HepG2 (cell line): ENCODE data around the gene ELOVL5. TPM values are rescaled to one million over a fixed set of nuclear protein-coding genes. Genes with fewer than 3 reads are reported as not detected.

Experiments
- ATAC-seq: fragments of 200-7000 bp; cut with Tn5 transposase; 3 replicates; pipeline ENCODE4 v1.9.1; 2020; ENCODE audit warnings: mild to moderate bottlenecking, moderate library complexity
- BruUV-seq: library from RNA; stranded (reverse); fragments of 400-500 nt; replicated peaks from 2 replicates; lab custom pipeline; 2021; lab: Mats Ljungman, UMichigan
- CTCF ChIA-PET: fragments of 300-600 bp; formaldehyde crosslinking; extraction: SDS; loops from one replicate; lab custom pipeline; 2021; ENCODE audit warnings: low total read pairs, inconsistent platforms, low intra/inter-chr PET ratio; lab: Yijun Ruan, JAX
- POLR2A ChIA-PET: fragments of 350-600 bp; sonication (Branson Sonifier 250); formaldehyde crosslinking; loops from one replicate; lab custom pipeline; 2020; ENCODE audit warnings: antibody characterized with exemption, inconsistent platforms; lab: Yijun Ruan, JAX
- DNase-seq: peaks from one replicate; pipeline ENCODE4 v3.0.0-alpha.2; 2015; ENCODE audit warnings: low spot score
- FAIRE-seq: peaks from 3 replicates; lab custom pipeline; 2011; peaks lifted over from hg19 to GRCh38; lab: Jason Lieb, UNC
- H2AFZ ChIP-seq: one replicate; pipeline ENCODE4 v1.6.1; 2011; ENCODE audit warnings: low read length, inconsistent platforms
- H3K27ac ChIP-seq: fragments of 300-600 bp; 3 replicates; pipeline ENCODE4 v1.8.0; 2011; ENCODE audit warnings: mixed run types, mild to moderate bottlenecking, mixed read lengths, low read length, inconsistent platforms; ENCODE audit not compliant: insufficient read depth; ENCODE audit errors: extremely low read length
- H3K27me3 ChIP-seq, 2 experiments: fragments of 200-600 bp in 1 of 2; 2 replicates in 1 of 2; 3 replicates in 1 of 2; pipeline versions ENCODE4 v1.6.0 to v1.8.0; 2011; ENCODE audit warnings: low read length in 2 of 2, mild to moderate bottlenecking in 2 of 2, moderate library complexity in 2 of 2, inconsistent platforms in 1 of 2; ENCODE audit not compliant: insufficient read depth in 2 of 2, control insufficient read depth in 1 of 2
- H3K36me3 ChIP-seq, 2 experiments: fragments of 200-600 bp in 1 of 2; replicated peaks in 1 of 2; 2 replicates in 1 of 2; 3 replicates in 1 of 2; pipeline versions ENCODE4 v1.5.1 to v1.8.0; 2011; ENCODE audit warnings: low read length in 2 of 2, inconsistent platforms in 1 of 2; ENCODE audit not compliant: insufficient read depth in 2 of 2, control insufficient read depth in 1 of 2
- H3K4me1 ChIP-seq: 2 replicates; pipeline ENCODE4 v1.5.1; 2012; ENCODE audit warnings: low read length, inconsistent platforms; ENCODE audit not compliant: insufficient read depth
- H3K4me2 ChIP-seq: 2 replicates; pipeline ENCODE4 v1.6.0; 2011; ENCODE audit warnings: low read depth, low read length, inconsistent platforms
- H3K4me3 ChIP-seq, 3 experiments: fragments of 200-600 bp in 1 of 3; sonication (generic), shearing (Covaris generic) in 1 of 3; replicated peaks in 1 of 3; 2 replicates each; pipeline ENCODE4 v1.5.1; 2011 to 2016; ENCODE audit warnings: low read length in 3 of 3, inconsistent platforms in 2 of 3, low read depth in 2 of 3, mild to moderate bottlenecking in 2 of 3, control low read depth in 1 of 3, mixed read lengths in 1 of 3; ENCODE audit not compliant: insufficient read depth in 1 of 3
- H3K79me2 ChIP-seq: one replicate; pipeline ENCODE4 v1.6.1; 2011; ENCODE audit warnings: low read length, inconsistent platforms; ENCODE audit not compliant: insufficient read depth
- H3K9ac ChIP-seq: 2 replicates; pipeline ENCODE4 v1.6.0; 2011; ENCODE audit warnings: mild to moderate bottlenecking, low read depth, low read length, inconsistent platforms; ENCODE audit not compliant: insufficient read depth
- H3K9me3 ChIP-seq: 2 replicates; pipeline ENCODE4 v1.5.1; 2012; ENCODE audit warnings: mild to moderate bottlenecking, low read length
- H4K20me1 ChIP-seq: 2 replicates; pipeline ENCODE4 v1.6.0; 2011; ENCODE audit warnings: inconsistent platforms, mild to moderate bottlenecking, low read length, moderate library complexity; ENCODE audit not compliant: insufficient read depth
- DDIT3 ChIP-seq: sonication (generic); formaldehyde crosslinking; IDR thresholded peaks from 2 replicates; pipeline ENCODE4 v1.4.0; 2020; ENCODE audit warnings: mild to moderate bottlenecking, missing genetic modification reagents
- PRDM10 ChIP-seq: sonication (generic); formaldehyde crosslinking; IDR thresholded peaks from 2 replicates; pipeline ENCODE4 v1.4.0; 2020; ENCODE audit warnings: low read depth, missing genetic modification reagents
- ZNF318 ChIP-seq: sonication (generic); formaldehyde crosslinking; IDR thresholded peaks from 2 replicates; pipeline ENCODE4 v1.4.0; 2020; ENCODE audit warnings: mild to moderate bottlenecking, missing genetic modification reagents
- ZNF333 ChIP-seq: sonication (generic); formaldehyde crosslinking; IDR thresholded peaks from 2 replicates; pipeline ENCODE4 v1.4.0; 2020; ENCODE audit warnings: mild to moderate bottlenecking, missing genetic modification reagents, borderline replicate concordance
- ZNF563 ChIP-seq: sonication (generic); formaldehyde crosslinking; IDR thresholded peaks from 2 replicates; pipeline ENCODE4 v1.8.0; 2022; ENCODE audit warnings: mild to moderate bottlenecking, moderate library complexity, missing genetic modification reagents
- ZNF576 ChIP-seq: sonication (generic); formaldehyde crosslinking; IDR thresholded peaks from 2 replicates; pipeline ENCODE4 v1.4.0; 2020; ENCODE audit warnings: mild to moderate bottlenecking, missing genetic modification reagents
- ZNF7 ChIP-seq: IDR thresholded peaks from 2 replicates; pipeline ENCODE4 v1.6.1; 2016; ENCODE audit warnings: missing biosample characterization, missing genetic modification reagents
- ZNF781 ChIP-seq: sonication (generic); formaldehyde crosslinking; IDR thresholded peaks from 2 replicates; pipeline ENCODE4 v1.5.1; 2020; ENCODE audit warnings: borderline replicate concordance, mild to moderate bottlenecking, missing genetic modification reagents; ENCODE audit errors: not compliant biosample characterization
- WGBS: methylation state at CpG from one replicate; pipeline ENCODE4 v1.1.6; 2017; ENCODE audit warnings: low lambda C conversion rate; 5-methylcytosine and 5-hydroxymethylcytosine counted together
- in situ Hi-C: cut with HindIII; loops from 2 replicates; pipeline ENCODE4 v1.10.0; 2017; ENCODE audit warnings: low pct_unique_long_range_greater_than_20kb; ENCODE audit not compliant: extremely low pct_ligation_motif_present
- intact Hi-C: fragments of 100-400 bp; cut with micrococcal nuclease; formaldehyde crosslinking; loops from one replicate; pipeline ENCODE4 v1.10.0; 2022; ENCODE audit not compliant: unreplicated experiment
- polyA plus RNA-seq, 8 experiments: library from polyadenylated mRNA; depleted of rRNA in 3 of 8; stranded (reverse) in 7 of 8; unstranded in 1 of 8; fragments of >200 nt; fragmentation: Illumina TruSeq in 4 of 8; extraction: Trizol in 4 of 8; gene quantifications; 2 replicates each; pipeline versions ENCODE4 v1.2.1 to v1.2.3, GENCODE V29; 2011 to 2016; ENCODE audit warnings: low read depth in 4 of 8, missing spikeins in 1 of 8, mixed read lengths in 1 of 8; ENCODE audit not compliant: insufficient read depth in 1 of 8
- total RNA-seq, 5 experiments: library from RNA; depleted of rRNA; stranded (reverse); fragments of >200 nt; fragmentation: Illumina TruSeq; extraction: Trizol; gene quantifications; 2 replicates each; pipeline ENCODE4 v1.2.3, GENCODE V29; 2016; ENCODE audit warnings: low read depth in 1 of 5

ELOVL5 gene
- total and polyA plus RNA-seq, 2 of the 13 experiments (the other 11 are each of a cell fraction or from before 2014, with no cell fraction given) = 50.1 to 72.4 TPM

- TF ChIP-seq ZNF318 (no peak), ZNF781 (peak; percentile 60)
- TF ChIP-seq, all 625 proteins: peak for 59
Observed at GRCh38 chr6:53347921-53348370, 804 bp downstream of the ELOVL5 start (continued).

GRCh38 chr6:53347250-53347920 lies 1.4 kb downstream of the ELOVL5 start:
- 2% methylated on average over 22 of the region's 23 CpGs for WGBS
- no peak for FAIRE-seq
- TF ChIP-seq PRDM10 (CRISPR knock-in tag) (no peak), ZNF7 (no peak), ZNF333 (CRISPR knock-in tag) (0 out of 2 replicates have a peak, but pooled peaks have one; percentile 8), ZNF576 (CRISPR knock-in tag) (0 out of 2 replicates have a peak, but pooled peaks have one; percentile 25), DDIT3 (no peak), ZNF563 (no peak)

More at GRCh38 chr6:53347250-53347920, 1.4 kb downstream of the ELOVL5 start:
- ATAC-seq (peak; percentile 3; the same call in 2 of the 3 replicates), DNase-seq (no peak)
- Histone ChIP-seq H3K4me3 (peak overlapping the region; percentile 69 to 91 (median 91)), H4K20me1 (peaks cover 22% of the 10 kb centered on the region; the same call in 1 of the 2 replicates), H3K9ac (peak overlapping the region; percentile 85), H3K4me2 (peak overlapping the region; percentile 95), H3K27ac (peak overlapping the region; percentile 66), H3K4me1 (peaks cover 23% of the 10 kb centered on the region), H3K27me3 (peaks cover 0 to 17% of the 10 kb centered on the region in 2 experiments; a peak in 4 of 5 replicates), H3K36me3 (no peaks in the 10 kb centered on the region), H3K9me3 (no peaks in the 10 kb centered on the region), H3K79me2 (peaks cover 49% of the 10 kb centered on the region), H2AFZ (no peak overlapping the region)
- ChIA-PET CTCF (no interaction called here), POLR2A (interaction anchor here (0.6 to 2.2 kb wide), 2 partner anchors 12 to 132 kb away, joined by 3 to 11 read pairs; no protein-coding TSS in a partner anchor)
- BruUV-seq = no TSS peak
- intact Hi-C loops = loop anchor here (2.0 to 5.0 kb wide), 2 partner anchors 15 to 175 kb away; no protein-coding TSS in a partner anchor
- in situ Hi-C loops = no loop called here
